ENCODE data around the gene MAPKAPK2. TPM values are rescaled to one million over a fixed set of nuclear protein-coding genes. Genes with fewer than 3 reads are reported as not detected.

Gene MAPKAPK2
- total RNA-seq, 1 donor from 2014 or later: 35.3 TPM

- Histone ChIP-seq H3K9me3 (no peaks in the 10 kb centered on the region), H3K36me3 (peaks cover 0 to 7% of the 10 kb centered on the region in 2 donors), H3K4me1 (peaks cover 22 to 58% of the 10 kb centered on the region in 2 donors), H3K27ac (peak overlapping the region in 1 of 2 donors; percentile 22), H3K27me3 (no peaks in the 10 kb centered on the region), H3K4me3 (no peak overlapping the region)
- no peak for DNase-seq (ENCODE audit: low spot score in 2 of 2)
- TF ChIP-seq CTCF (IDR thresholded peaks at IDR 0.05): no peak
- intact Hi-C loops (cut with DNase I): no loop called here
Observed at GRCh38 chr1:206696812-206697585, 12.3 kb downstream of the MAPKAPK2 start.

GRCh38 chr1:206698011-206698410 lies 13.3 kb downstream of the MAPKAPK2 start:
- H3K36me3 ChIP-seq: peaks cover 0 to 7% of the 10 kb centered on the region in 2 donors
- no peak overlapping the region for H3K4me3 ChIP-seq
- H3K27me3 ChIP-seq: no peaks in the 10 kb centered on the region
- DNase-seq (ENCODE audit: low spot score in 2 of 2): no peak
- TF ChIP-seq CTCF (IDR thresholded peaks at IDR 0.05): no peak
- H3K27ac ChIP-seq: no peak overlapping the region
- intact Hi-C loops (cut with DNase I): no loop called here
- peaks cover 17 to 48% of the 10 kb centered on the region in 2 donors for H3K4me1 ChIP-seq
- H3K9me3 ChIP-seq: no peaks in the 10 kb centered on the region

GRCh38 chr1:206699000-206699586 lies 14.4 kb downstream of the MAPKAPK2 start:
- no peak overlapping the region for H3K27ac ChIP-seq
- H3K36me3 ChIP-seq: peaks cover 0 to 7% of the 10 kb centered on the region in 2 donors
- intact Hi-C loops (cut with DNase I): no loop called here
- no peaks in the 10 kb centered on the region for H3K27me3 ChIP-seq
- TF ChIP-seq CTCF (IDR thresholded peaks at IDR 0.05): no peak
- peaks cover 14 to 37% of the 10 kb centered on the region in 2 donors for H3K4me1 ChIP-seq
- no peak for DNase-seq (ENCODE audit: low spot score in 2 of 2)
- H3K4me3 ChIP-seq: no peak overlapping the region
- no peaks in the 10 kb centered on the region for H3K9me3 ChIP-seq

- no peak for TF ChIP-seq CTCF (IDR thresholded peaks at IDR 0.05)
- no peaks in the 10 kb centered on the region for H3K27me3 ChIP-seq
- no peak for DNase-seq (ENCODE audit: low spot score in 2 of 2)
- peaks cover 9 to 32% of the 10 kb centered on the region in 2 donors for H3K4me1 ChIP-seq
- intact Hi-C loops (cut with DNase I): no loop called here
- no peaks in the 10 kb centered on the region for H3K9me3 ChIP-seq
- no peak overlapping the region for H3K4me3 ChIP-seq
- no peak overlapping the region for H3K27ac ChIP-seq
- peaks cover 0 to 7% of the 10 kb centered on the region in 2 donors for H3K36me3 ChIP-seq
Observed at GRCh38 chr1:206699626-206700025, 14.9 kb downstream of the MAPKAPK2 start.

- no peak overlapping the region for H3K4me3 ChIP-seq
- intact Hi-C loops (cut with DNase I): no loop called here
- DNase-seq (ENCODE audit: low spot score in 2 of 2): no peak
- peaks cover 0 to 7% of the 10 kb centered on the region in 2 donors for H3K36me3 ChIP-seq
- peaks cover 8 to 32% of the 10 kb centered on the region in 2 donors for H3K4me1 ChIP-seq
- H3K27ac ChIP-seq: no peak overlapping the region
- no peaks in the 10 kb centered on the region for H3K9me3 ChIP-seq
- H3K27me3 ChIP-seq: no peaks in the 10 kb centered on the region
- TF ChIP-seq CTCF (IDR thresholded peaks at IDR 0.05): no peak
Observed at GRCh38 chr1:206700445-206701036, 15.8 kb downstream of the MAPKAPK2 start.
